GM19238 (cell line): Measurements from ENCODE around the gene ANKS3.
"Not testable (repeated sequence)": the region's sequence is repeated elsewhere in the genome, so short reads cannot be mapped to it uniquely, and the experiment has no call there.

Experiments
- DNase-seq: peaks from one replicate; pipeline ENCODE4 v3.0.0; 2011; ENCODE audit warnings: low spot score; ENCODE audit not compliant: insufficient read length

ANKS3 gene

DNA sequence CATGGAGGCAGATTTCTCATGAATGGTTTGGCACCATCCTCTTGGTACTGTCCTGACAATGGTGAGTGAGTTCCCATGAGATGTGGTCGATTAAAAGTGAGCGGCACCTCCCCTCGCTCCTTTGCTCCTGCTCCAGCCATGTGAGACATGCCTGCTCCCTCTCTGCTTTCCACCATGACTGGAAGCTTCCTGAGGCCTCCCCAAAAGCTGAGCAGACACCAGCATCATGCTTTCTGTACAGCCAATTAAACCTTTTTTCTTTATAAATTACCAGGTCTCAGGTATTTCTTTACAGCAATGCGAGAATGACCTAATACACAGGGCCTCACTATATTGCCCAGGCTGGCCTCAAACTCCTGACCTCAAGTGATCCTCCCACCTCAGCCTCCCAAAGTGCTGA is 20.8 kb upstream of the ANKS3 start:
- DNase-seq: no peak

- DNase-seq: no peak
Observed at GRCh38 chr16:4753227-4753626, 19.2 kb upstream of the ANKS3 start.

DNA sequence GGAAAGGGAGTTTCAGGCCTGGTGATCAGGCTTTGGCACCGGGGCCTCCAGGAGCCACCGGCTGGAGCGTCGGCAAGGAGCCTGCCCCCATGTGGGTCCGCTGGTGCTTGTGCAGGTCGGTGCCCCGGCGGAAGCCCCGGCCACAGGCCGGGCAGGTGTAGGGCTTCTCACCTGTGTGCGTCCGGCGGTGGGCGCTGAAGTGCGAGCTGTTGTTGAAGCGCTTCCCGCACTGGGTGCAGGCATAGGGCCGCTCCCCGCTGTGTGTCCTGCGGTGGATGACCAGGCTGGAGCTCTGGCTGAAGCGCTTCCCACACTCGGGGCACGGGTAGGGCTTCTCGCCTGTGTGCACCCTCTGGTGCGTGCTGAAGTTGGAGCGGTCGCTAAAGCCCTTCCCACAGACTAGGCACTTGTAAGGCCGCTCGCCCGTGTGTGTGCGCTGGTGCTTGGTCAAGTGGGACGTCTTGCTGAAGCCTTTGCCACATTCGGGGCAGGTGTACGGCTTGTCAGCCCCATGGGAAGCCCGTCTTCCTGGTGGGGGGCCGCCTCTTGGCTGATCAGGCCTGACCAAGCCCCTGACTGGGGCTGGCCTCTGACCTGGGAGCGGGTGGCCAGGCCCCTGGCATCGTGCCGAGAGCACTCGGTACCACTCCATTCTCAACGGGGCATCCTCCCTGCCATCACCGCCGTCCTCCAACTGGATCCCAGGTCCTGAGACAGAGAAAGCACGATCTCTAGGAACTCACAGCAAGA is 18.5 kb upstream of the ANKS3 start:
- DNase-seq: no peak

GRCh38 chr16:4750896-4751295 is 16.8 kb upstream of the ANKS3 start:
- no peak for DNase-seq

DNA sequence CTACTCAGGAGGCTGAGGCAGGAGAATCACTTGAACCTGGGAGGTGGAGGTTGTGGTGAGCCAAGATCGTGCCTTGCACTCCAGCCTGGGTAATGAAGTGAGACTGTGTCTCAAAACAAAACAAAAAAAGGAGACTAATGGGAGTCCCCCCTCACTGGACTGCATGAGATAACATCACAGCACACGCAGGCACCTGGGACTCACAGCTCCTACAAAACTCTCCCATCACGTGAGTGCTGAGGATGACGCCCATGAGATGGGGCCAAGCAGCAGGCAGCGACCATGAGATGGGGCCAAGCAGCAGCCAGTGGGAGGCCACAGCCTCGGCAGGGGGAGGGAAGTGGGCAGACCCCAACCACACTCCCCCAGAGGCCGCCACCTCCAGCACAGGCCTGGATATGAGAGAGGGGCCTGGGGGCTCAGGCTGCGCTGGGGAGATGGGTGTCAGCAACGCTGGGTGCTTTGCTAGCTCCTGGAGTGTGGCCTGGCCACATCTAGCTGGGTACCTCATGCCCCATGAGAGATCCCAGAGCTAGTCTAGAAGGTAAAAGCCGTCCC is 15.7 kb upstream of the ANKS3 start:
- no peak for DNase-seq

DNA sequence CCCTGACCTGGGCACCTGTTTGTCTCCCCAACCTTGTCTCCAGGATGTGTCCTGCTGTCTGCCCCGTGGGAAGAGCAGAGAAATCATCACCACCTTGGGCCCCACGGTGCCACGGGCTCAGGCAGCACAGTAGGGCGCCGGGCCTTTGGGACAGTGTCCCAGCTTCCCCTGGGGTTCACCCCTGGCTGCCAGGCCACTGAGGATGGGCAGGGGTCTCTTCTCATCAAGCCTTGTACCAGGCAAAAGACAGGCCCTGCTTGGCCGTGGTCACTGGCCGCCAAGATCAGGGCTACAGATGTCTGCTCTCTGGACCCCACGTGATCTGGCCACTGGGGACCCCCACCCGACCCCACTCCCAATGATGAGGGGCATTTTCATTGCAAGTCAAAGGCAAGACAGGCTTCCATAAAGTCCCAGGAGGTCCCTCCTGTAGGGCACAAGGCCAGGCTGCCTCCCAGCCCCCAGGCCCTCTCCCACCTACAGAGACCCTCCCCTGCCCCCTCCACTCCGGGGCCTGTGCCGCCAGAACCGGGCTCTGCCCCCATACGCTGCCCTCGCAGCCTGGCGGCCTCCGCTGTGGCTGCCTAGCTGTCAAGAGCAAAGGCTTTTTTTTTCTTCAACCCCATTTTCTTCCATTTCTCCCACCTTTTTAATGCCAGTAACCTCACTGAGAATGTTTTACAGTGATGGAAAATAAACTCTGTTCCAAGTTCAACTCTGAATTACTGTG is 14.8 kb upstream of the ANKS3 start:
- no peak for DNase-seq

- DNase-seq: no peak
Observed at GRCh38 chr16:4747906-4748681, 14.0 kb upstream of the ANKS3 start.

GRCh38 chr16:4746991-4747574 is 13.0 kb upstream of the ANKS3 start:
- no peak for DNase-seq

DNA sequence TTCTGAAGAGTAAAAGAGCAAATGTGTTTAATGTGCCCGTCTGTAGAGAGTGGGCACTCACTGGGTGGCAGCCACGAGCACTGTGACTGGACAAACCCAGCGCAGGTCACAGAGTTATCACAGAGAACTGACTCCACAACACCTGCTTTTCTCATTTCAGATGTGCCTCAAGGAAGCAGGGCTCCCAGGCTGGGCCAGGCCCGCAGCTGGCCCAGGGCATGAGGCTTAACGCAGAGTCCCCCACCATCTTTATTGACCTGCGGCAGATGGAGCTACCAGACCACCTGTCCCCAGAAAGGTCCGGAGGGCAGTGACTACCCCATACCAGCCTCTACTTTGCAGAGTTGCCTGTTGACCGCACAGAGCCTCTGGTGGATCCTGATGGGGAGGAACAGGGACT is 12.1 kb upstream of the ANKS3 start:
- DNase-seq: no peak

DNA sequence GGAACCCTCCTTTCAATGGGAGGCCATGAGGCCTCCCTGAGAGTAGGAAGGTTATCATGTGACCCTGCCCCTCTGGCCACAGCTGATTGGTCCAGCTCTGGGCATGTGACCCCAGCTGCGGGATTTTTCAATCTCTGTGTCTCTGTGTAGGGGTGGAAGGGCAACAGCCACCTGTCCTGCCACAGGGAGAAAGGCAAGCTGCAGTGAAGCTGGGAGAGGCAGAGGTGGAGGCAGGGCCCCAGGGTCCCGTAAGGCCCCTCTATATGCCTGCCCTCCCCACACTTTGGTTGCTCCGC is 11.2 kb upstream of the ANKS3 start:
- no peak for DNase-seq

DNA sequence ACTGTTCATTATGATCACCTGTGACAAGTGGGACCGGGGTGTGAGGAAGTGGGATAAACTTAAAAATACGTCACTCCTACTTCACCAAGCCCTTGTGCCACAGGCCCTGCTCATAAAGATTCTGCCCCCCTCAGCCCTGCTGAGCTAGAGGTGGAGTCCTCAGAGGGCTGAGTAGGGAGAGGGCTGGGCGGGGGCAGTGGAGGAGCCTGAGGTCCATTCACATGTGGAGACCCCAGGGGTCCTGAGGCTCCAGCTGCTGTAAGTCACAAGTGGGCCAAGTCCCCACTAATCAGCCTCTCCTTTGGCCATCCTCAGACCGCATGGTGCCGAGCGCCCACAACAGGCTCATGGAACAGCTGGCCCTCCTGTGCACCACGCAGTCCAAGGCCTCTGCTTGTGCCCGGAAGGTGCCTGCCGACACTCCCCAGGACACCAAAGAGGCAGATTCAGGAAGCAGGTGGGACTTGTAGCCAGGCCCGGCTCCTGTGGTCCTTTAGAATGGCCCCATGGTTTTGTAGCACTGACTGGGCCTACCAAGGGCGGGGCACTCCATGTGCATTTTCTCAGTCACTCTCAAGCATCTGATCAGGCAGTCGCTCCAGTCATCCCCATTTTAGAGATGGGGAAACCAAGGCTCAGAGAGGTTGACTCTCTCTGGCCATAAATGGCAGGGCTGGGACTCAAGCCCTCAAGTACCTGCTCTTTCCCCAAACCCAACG is 10.6 kb upstream of the ANKS3 start:
- DNase-seq: no peak

GRCh38 chr16:4743226-4743878 is 9.3 kb upstream of the ANKS3 start:
- no peak for DNase-seq

DNA sequence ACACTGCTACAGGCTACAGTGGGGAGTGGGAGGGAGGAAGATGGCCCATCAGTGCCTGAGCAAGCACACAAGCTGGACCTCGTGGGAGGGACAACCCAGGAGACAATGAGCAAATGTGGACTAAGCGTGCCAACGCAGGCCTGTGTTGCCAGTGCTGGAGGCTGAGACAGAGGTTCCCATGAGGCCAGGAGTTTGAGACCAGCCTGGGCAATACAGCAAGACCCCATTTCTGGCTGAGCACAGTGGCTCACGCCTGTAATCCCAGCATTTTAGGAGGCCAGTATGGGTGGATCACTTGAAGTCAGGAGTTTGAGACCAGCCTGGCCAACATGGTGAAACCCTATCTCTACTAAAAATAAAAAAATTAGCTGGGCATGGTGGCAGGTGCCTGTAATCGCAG is 4.3 kb upstream of the ANKS3 start:
- not testable (repeated sequence) for DNase-seq

DNA sequence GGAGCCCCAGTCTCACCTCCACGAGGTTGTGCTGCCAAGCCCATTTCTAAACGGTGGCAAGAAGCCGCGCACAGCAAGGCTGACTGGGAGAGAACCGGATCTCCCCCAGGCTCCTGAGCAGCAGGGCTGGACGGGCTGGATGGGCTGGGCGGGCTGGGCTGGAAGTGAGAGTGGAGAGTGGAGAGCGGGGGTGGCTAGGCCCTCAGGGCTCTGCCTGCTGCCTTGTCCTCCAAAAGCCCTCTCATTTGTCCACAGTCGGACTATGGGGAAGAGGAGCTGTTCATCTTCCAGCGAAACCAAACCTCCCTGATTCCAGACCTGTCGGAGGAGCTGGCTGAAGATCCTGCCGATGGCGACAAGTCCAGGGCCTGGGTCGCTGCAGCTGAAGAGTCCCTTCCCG is 3.5 kb upstream of the ANKS3 start:
- DNase-seq: no peak

- DNase-seq: no peak
Observed at GRCh38 chr16:4736546-4736945, 2.5 kb upstream of the ANKS3 start.

- DNase-seq: peak; percentile 93
Observed at GRCh38 chr16:4734730-4735535, 862 bp upstream of the ANKS3 start.

- DNase-seq: no peak
Observed at GRCh38 chr16:4733747-4734062, 366 bp downstream of the ANKS3 start.

DNA sequence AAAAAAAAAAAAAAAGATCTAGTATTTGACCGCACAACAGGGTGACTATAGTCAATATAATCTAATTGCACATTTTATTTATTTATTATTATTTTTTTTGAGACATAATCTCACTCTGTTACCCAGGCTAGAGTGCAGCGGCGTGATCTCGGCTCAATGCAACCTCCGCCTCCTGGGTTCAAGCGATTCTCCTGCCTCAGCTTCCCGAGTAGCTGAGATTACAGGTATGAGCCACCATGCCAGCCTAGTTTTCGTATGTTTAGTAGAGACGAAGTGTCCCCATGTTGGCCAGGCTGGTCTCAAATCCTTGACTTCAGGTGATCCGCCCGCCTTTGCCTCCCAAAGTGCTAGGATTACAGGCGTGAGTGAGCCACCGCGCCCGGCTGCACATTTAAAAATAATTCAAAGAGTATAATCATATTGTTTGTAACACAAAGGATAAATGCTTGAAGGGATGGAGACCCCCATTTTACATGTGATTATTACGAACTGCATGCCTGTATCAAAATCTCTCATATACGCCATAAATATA is 794 bp downstream of the ANKS3 start:
- no peak for DNase-seq

DNA sequence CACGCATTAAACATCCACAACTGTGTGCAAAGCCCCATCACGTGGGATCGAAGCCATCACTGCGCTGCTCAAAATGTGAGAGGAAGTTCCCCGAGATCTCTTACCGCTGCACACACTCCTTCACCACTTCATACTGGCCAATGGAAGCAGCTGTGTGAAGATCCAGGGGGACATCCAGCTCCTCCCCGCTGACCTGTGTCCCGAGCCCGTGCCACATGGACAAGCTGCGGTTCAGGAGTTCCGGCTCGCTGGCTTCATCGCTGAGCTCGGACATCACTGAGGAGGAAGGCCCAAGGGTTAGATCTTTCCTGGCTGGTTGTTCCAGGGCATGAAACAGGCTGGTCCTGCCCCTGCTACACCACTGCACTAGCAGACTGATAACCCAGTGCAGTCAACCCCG is 4.2 kb downstream of the ANKS3 start:
- DNase-seq: no peak

- DNase-seq: no peak
Observed at GRCh38 chr16:4728676-4729075, 5.4 kb downstream of the ANKS3 start.
